Measurements from ENCODE around the gene CNGA1. TPM values are rescaled to one million over a fixed set of nuclear protein-coding genes. Genes with fewer than 3 reads are reported as not detected.

Gene CNGA1
- not detected in 2 replicates for total RNA-seq (2014; rRNA removed; shearing (Covaris generic); ENCODE audit: low replicate concordance)

DNA sequence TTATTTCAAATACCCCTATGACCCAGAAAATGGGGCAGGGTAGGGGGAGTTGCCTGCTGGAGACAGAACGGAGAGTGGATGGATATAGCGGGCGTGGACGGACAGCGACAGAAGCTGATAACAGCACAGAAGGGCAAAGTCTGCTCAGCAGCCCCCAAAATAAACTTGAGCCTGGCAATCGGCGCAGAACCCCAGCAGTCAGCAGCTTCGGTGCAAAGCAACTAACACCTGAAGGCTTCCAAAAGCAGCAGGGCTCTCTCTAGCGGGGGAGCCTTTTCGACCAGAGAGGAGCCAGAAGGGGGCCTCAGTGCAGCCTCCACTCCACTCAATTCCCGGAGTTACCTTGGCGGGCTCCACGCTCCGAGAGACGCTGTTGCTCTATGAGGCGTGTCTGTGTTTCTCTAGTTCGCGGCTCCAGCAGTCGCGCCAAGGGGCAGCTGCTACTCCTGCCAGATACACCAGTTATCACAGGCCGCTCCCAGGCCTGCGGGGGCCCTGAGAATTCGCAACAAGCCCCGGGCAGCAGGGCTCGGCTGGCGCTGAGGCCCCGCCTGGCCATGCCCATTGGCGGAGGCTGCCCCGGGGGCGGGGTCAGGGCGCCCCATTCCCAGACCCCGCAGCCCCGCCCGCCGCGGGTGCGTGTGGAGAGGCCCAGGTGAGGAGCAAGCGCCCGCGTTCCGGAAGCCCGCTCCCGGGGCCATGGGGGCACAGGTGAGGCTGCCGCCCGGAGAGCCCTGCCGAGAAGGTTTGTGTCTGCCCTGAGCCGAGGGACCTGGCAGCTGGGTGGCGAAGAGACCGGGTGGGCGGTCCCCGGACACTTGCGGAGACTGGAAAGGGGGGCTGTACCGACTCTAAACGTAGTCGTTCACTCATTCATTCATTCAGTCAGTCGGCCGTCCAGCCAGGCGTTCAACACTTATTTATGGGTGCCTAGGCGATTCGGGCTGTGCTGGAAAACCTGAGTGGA is at the start of gene CNGA1, which contains the start of gene NIPAL1:
TSS of gene CNGA1 (minus strand) at position 541 of the 967 bp plus-strand sequence. CDS start 63,992 bp downstream, outside the sequence.
TSS of gene NIPAL1 (plus strand) at position 632 of the 967 bp plus-strand sequence. CDS start at position 700, 68 bp downstream.
- DNase-seq (ENCODE audit: low read depth): peak; percentile 82
- in situ Hi-C loops (cut with HindIII; ENCODE audit: low pct_unique_long_range_greater_than_20kb, low sequenced_read_pairs): no loop called here

DNA sequence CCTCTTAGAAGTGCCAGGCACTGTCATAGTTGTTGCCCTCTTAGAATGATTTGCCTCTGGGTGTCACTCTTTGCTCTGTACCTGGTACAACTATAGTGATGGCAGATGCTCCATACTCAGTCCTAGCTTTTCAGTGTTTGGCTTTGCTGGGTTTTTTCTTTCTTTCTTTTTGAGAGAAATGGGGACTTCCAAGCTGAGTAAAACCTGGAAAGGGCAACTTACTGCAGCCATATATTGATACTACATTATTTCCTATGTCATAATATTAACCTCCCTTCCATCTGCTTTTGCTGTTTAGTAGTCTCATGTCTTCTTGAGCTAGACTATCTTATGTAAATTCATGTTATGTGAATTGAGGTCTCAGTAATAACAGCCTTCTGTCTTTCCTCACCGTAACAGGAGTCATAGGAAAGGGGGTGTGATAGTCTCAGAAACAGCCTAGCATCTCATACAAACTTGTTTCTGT is 49.1 kb upstream of the CNGA1 start:
- in situ Hi-C loops (cut with HindIII; ENCODE audit: low pct_unique_long_range_greater_than_20kb, low sequenced_read_pairs): no loop called here

DNA sequence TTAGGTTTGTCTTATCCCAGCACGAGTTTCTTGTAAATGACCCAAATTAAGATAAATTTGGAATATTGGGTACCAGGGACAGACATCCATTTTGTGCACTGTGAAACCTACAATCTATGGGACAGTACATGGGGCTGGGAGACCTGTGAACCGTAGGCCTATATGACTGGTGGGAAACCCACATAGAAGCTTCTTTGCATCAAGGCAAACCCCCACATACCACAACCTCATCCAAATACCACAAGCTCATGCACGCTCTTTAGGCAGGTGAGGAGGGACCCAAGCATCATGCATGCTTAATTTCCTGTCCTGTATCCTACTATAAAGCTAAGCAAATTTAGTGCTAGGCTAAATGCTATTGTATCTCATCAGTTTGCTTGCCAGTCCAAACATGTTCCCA is 47.9 kb upstream of the CNGA1 start:
- DNase-seq (ENCODE audit: low read depth): no peak
- in situ Hi-C loops (cut with HindIII; ENCODE audit: low pct_unique_long_range_greater_than_20kb, low sequenced_read_pairs): no loop called here

More for the DNA sequence above, 49.1 kb upstream of the CNGA1 start:
- DNase-seq (ENCODE audit: low read depth): no peak

DNA sequence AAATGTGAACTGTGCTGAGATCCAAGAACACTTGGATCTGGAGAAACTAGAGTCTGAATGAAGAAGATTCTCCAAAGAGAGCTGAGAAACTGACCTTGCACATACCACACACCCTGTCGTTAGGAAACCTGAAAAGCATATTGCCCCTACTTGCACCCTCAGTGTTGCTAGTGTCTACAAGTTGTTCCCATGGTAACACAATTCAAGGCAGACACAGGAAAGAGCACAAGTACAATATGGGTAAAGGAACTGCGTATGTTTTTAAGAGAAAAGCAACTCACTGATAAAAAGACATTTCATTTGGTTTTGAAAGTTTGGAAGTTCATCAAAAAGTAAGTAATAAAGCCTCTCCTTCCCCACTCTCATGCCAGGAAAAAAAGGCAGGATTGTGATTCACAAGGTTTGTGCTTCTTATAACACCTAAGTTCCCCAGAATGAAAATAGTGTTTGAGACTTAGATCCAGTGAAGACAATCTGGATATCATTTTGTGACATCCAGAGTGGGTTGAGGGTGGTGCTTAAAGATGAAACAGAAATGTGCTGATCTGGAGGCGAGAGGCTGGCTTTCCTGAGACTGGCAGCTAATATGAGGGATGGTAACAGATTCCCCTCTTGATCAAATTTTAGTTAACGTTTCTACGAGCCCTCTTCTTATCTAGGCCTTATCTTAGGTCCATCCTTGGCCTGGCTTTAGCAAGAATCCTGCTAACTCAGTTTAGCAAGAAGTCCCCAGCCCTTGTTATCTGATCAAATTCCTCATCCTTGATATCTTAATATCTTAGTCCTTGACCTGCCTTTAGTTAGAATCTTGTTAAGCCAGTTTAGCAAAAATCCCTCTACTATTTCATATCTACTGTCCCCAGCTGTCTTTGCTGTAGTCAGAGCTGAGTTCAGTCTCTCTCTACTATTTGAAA is 42.4 kb upstream of the CNGA1 start:
- in situ Hi-C loops (cut with HindIII; ENCODE audit: low pct_unique_long_range_greater_than_20kb, low sequenced_read_pairs): no loop called here
- no peak for DNase-seq (ENCODE audit: low read depth)

DNA sequence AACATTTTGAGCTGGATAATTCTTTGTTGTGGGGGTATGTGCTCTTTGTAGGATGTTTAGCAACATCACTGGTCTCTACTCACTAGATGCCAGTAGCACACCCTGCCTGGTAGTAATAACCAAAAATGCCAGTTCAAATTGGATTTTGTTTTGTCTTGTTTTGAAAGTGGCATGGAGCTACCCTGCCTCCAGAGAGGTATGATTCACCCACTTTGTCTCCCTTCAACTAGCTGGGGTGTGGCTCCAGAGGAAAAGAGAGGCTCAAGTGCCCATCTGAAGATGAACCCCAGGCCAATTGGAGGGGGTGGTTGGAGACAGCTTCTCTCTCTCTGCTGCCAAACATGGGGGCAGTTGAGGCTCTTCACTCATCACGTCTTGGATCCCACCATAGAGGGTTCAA is 34.6 kb upstream of the CNGA1 start:
- no peak for DNase-seq (ENCODE audit: low read depth)
- in situ Hi-C loops (cut with HindIII; ENCODE audit: low pct_unique_long_range_greater_than_20kb, low sequenced_read_pairs): no loop called here

DNA sequence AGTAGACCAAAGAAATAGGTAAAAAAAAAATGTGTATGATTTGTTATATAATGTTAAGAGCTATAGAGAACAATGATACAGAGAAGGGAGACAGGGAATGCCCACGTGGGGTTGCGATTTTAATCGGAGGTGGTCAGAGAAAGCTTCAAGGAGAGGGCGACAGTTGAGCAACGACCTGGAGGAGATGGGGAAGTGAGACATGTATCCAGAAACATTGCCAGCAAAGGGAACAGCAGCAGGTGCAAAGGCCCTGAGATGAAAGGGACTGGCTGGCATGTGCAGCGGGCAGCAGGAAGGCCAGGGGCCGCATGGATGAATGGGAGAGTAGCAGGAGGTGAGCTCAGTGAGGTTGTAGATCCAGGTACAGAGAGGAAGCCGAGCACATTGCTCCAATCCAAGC is 33.0 kb upstream of the CNGA1 start:
- DNase-seq (ENCODE audit: low read depth): no peak
- in situ Hi-C loops (cut with HindIII; ENCODE audit: low pct_unique_long_range_greater_than_20kb, low sequenced_read_pairs): no loop called here

DNA sequence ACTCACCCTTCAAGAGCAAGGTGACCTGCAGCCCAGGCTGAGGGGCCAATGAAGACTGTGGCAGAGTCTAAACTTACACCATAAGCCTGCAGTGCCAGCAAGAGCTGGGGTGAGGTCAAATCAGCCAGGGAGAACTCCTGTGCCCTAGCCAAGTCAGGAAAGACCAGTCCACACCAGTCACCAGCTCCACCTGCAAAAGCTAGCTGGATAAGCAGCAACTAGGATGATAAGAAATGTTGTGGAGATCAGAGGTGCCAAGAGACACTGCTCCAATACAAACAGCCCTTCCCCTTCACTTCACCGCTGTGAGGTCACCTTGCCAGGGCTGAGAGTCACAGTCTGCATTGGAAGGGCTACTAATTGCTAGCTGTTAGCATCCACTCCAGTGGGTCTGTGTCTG is 31.4 kb upstream of the CNGA1 start:
- in situ Hi-C loops (cut with HindIII; ENCODE audit: low pct_unique_long_range_greater_than_20kb, low sequenced_read_pairs): no loop called here
- no peak for DNase-seq (ENCODE audit: low read depth)

DNA sequence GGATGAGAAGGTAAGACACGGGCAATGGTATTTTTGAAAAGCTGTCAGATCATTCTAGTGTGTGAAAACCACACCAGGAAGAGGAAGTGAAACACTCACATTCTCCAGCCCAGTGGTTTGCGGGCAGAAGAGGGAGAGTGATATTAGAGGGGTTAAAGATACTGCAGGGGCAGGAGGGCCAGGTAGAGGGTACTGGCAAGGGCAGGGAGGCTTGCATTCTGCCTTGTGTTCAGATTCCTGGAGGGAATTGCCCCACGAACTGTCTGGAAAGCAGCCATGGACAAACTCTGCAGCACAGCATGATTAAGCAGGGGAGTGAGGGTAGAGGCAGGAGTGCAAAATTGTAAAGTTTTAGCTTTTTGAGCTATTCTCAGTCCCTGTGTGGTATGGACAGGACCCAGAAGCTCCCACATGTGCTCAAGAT is 31.0 kb upstream of the CNGA1 start:
- no peak for DNase-seq (ENCODE audit: low read depth)
- in situ Hi-C loops (cut with HindIII; ENCODE audit: low pct_unique_long_range_greater_than_20kb, low sequenced_read_pairs): no loop called here

DNA sequence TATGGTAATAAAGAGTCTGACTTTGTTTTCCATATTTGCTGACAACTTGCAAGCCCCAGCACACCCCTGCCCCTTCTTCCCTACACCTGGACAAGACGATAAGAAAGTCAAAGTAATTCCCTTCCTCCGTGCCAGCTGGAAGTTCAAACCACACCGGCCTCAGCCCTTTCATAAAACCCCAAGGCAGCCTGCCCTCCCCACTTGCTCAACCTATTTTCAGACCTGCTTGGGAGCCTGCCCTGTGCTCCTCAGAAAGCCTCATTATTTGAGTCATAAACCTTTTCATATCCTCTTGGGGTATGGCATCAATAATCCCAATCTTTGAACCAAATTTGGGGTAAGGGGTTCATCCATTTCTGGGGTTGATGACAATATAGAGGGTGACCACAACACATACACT is 29.6 kb upstream of the CNGA1 start:
- in situ Hi-C loops (cut with HindIII; ENCODE audit: low pct_unique_long_range_greater_than_20kb, low sequenced_read_pairs): no loop called here
- DNase-seq (ENCODE audit: low read depth): no peak

DNA sequence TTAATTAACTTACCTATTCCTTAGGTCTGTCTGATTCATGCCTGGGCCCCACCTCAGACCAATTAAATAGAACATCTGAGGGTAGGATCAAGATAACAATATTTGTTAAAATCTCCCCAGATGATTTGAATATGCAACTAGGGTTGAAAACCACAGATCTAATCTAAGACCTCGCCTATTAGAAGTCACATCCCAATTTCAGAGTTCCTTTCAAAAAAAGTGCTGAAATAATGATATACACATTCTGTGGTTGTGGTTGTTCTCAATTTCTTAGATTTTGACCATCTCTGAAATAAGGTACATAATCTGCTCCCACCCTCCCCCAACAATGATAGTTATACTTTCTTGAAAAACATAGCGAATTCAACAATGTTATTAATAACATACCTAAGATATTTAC is 27.8 kb upstream of the CNGA1 start:
- DNase-seq (ENCODE audit: low read depth): no peak
- in situ Hi-C loops (cut with HindIII; ENCODE audit: low pct_unique_long_range_greater_than_20kb, low sequenced_read_pairs): no loop called here

DNA sequence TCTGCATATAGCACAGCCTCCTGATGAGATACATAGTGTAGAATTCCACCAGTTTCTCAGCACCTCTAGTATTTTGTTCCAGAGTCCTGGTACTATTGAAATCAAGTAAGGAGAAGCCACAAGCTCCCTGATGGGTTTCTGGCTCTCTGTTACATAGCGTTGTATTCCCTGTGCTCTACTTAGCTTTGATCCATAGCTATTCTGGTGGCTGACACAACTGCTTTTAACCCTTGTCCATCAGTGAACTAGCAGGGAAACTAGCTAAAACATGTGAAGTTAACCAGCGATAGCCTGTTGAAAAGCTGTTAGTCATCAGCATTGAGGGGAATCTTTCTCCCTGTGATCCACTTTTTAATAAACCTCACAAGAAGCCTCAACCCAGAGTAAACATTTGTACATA is 27.0 kb upstream of the CNGA1 start:
- in situ Hi-C loops (cut with HindIII; ENCODE audit: low pct_unique_long_range_greater_than_20kb, low sequenced_read_pairs): no loop called here
- DNase-seq (ENCODE audit: low read depth): no peak

DNA sequence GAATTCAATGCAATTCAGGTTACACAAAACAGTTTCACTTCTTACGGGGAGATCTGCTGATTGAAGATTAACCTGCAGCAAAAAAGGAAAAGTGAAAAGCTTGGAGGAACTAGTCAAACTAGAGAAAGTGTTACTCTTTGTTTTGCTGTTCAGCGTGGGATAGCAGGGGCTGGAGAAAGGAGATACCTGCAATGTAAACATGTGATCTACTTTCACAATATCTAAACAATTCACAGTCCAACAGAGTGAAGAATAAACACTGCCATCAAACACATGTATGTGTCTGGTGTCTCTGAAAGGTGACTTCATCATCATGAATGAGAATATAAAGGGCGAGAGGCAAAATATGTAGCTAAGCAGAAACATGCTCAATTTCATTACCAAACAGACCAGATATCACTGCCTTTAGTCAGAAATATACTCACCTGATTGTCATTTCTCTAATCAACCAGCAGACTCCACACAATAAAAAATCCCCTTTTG is 26.5 kb upstream of the CNGA1 start:
- no peak for DNase-seq (ENCODE audit: low read depth)
- in situ Hi-C loops (cut with HindIII; ENCODE audit: low pct_unique_long_range_greater_than_20kb, low sequenced_read_pairs): no loop called here

DNA sequence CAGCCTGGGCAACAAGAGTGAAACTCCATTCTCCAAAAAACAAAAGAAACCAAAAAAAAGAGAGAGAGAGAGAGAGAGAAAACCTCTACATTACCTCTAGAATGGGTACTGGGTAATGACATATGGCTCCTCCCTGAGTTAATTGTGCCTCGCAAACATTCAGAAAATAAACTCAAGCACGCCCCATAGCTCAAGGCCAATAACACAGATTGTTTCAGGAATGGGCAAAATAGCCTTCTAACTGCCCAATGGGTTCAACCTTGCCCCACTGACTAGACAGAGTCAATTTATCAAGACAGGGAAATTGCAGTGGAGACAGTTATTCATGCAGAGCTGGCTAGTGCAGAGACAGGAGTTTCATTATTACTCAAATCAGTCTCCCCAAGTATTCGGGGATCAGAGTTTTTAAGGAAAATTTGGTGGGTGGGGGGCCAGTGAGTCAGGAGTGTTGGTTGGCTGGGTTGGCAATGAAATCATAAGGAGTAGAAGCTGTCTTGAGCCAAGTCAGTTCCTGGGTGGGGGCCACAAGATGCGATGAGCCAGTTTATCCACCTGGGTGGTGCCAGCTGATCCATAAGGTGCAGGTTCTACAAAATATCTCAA is 25.2 kb upstream of the CNGA1 start:
- in situ Hi-C loops (cut with HindIII; ENCODE audit: low pct_unique_long_range_greater_than_20kb, low sequenced_read_pairs): no loop called here
- DNase-seq (ENCODE audit: low read depth): peak; percentile 18

DNA sequence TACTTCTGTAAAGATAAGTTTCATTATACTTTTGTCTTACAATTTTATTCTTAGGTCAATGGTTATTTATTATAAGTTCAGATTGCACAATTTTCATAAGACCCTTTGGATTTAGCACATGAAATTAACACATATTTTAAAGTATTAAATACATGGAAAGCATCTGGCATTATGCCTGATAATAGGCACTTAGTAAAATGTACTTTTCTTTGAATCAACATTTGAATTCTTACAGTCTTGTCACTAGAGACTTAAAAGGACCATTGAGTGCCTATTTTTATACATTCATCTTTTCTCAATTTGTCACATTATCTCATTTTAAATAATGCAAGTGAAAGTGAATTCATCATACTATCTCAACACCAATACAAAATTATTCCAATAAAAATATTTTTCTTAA is 23.1 kb upstream of the CNGA1 start:
- no peak for DNase-seq (ENCODE audit: low read depth)
- in situ Hi-C loops (cut with HindIII; ENCODE audit: low pct_unique_long_range_greater_than_20kb, low sequenced_read_pairs): no loop called here

DNA sequence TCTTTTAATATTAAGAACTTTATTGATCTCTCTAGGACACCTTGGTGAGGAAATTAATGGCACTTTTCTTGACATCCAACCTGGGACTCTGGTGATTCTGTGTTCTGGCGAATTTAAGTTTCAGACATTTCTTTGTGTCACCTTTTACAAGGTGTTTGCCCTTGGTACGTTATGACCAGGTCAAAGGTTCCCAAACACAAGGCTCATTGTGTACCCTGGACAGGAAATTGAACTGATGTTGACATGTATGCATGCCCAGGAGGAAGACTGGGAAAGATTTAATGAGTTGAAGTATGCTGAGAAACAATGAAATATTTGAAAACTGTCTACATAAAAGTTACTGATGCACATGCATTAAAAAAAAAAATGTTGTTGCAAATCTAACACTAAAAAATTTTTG is 22.2 kb upstream of the CNGA1 start:
- DNase-seq (ENCODE audit: low read depth): no peak
- in situ Hi-C loops (cut with HindIII; ENCODE audit: low pct_unique_long_range_greater_than_20kb, low sequenced_read_pairs): no loop called here

DNA sequence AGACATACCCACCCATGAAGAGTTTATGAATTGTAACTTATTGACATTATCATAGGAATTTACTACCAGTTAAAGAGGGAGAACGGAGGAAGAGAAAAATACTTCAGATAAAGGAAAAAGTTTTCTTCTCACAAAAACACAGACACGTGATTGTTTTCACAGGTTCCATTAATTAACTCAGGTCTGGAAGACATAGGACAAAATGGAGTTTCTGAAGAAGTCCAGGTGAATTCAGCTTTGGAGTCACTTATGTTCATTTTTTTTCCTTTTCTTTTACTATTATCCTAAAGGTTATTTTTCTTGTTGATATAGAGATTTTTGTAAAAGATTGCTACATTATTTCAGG is 20.6 kb upstream of the CNGA1 start:
- in situ Hi-C loops (cut with HindIII; ENCODE audit: low pct_unique_long_range_greater_than_20kb, low sequenced_read_pairs): no loop called here
- no peak for DNase-seq (ENCODE audit: low read depth)

DNA sequence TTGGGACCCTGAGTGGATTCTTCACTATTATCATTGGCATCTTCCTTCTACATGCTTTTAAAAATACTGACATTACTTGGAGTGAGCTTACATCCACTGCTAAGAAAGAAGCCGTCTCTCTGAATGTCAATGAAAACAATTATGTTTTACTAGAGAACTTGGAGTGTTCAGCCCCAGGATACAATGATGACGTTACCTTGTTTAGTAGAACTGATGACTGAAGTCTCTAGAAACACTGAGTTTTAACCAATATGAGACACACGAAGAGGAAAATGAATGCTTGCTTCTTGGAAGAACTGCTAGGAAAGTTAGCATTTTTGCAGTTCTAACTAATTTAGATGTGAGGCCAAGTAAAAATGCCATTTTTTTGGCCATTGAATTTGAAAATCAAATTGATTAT is 19.5 kb upstream of the CNGA1 start:
- no peak for DNase-seq (ENCODE audit: low read depth)
- in situ Hi-C loops (cut with HindIII; ENCODE audit: low pct_unique_long_range_greater_than_20kb, low sequenced_read_pairs): no loop called here

DNA sequence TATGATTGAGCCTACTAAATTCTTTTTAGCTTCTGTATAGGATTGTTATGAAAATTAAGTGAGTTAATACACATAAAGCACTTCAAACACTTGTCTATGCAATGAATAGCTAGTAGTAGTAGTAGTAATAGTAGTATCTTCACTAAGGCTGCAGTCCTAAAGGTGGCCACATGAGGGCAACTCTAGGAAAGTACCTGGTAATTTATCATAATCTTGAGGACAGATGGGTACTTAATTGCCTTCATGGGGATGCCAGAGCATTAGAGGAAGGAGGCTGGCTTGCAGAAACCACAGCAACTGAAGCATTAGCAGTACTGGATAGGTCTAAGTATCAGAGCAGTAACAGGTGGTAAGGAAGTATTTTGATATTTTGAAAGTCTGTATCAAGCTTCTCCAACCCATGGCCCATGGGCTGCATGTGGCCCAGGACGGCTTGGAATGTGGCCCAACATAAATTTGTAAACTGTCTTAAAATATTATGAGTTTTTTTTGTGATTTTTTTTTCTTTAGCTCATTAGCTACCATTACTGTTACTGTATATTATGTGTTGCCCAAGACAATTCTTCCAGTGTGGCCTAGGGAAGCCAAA is 17.4 kb upstream of the CNGA1 start:
- in situ Hi-C loops (cut with HindIII; ENCODE audit: low pct_unique_long_range_greater_than_20kb, low sequenced_read_pairs): no loop called here
- no peak for DNase-seq (ENCODE audit: low read depth)

Data from Caki2 (cell line).